Subcutaneous abdominal adipose tissue (tissue), 5 donors: ENCODE results near the gene NR6A1.
"Not testable (repeated sequence)": the region's sequence is repeated elsewhere in the genome, so short reads cannot be mapped to it uniquely, and the experiment has no call there.

Experiments used
- H3K27ac ChIP-seq: one replicate; pipeline ENCODE4 v1.7.0; 2013; ENCODE audit warnings: low read depth, mild to moderate bottlenecking, inconsistent platforms, low read length, moderate library complexity
- H3K27me3 ChIP-seq, 5 donors: one replicate each; pipeline ENCODE4 v1.7.0; 2013; ENCODE audit warnings: low read length in 5 of 5, inconsistent platforms in 1 of 5; ENCODE audit not compliant: control insufficient read depth in 5 of 5, insufficient read depth in 4 of 5
- H3K36me3 ChIP-seq, 5 donors: one replicate each; pipeline ENCODE4 v1.7.0; 2013; ENCODE audit warnings: low read length in 5 of 5; ENCODE audit not compliant: control insufficient read depth in 5 of 5, insufficient read depth in 5 of 5
- H3K4me1 ChIP-seq, 5 donors: one replicate each; pipeline ENCODE4 v1.7.0; 2013; ENCODE audit warnings: low read length in 5 of 5, mild to moderate bottlenecking in 3 of 5, moderate library complexity in 1 of 5; ENCODE audit not compliant: control insufficient read depth in 5 of 5, insufficient read depth in 5 of 5
- H3K4me3 ChIP-seq, 5 donors: one replicate each; pipeline ENCODE4 v1.7.0; 2013; ENCODE audit warnings: low read length in 5 of 5, low read depth in 1 of 5
- H3K9ac ChIP-seq, 5 donors: one replicate each; pipeline ENCODE4 v1.7.0; 2013; ENCODE audit warnings: low read length in 5 of 5, mild to moderate bottlenecking in 4 of 5, moderate library complexity in 3 of 5
- H3K9me3 ChIP-seq, 5 donors: one replicate each; pipeline ENCODE4 v1.7.0; 2013; ENCODE audit warnings: low read length in 5 of 5; ENCODE audit not compliant: control insufficient read depth in 5 of 5
- donor health status: healthy.
- donor health status: healthy.
- donor health status: healthy.
- donor health status: healthy.
- donor health status: healthy.

The NR6A1 gene

GRCh38 chr9:124778575-124779367 lies 7.7 kb upstream of the NR6A1 start:
- H3K27me3 ChIP-seq = peaks cover 0 to 10% (median 8%) of the 10 kb centered on the region in 5 donors
- no peaks in the 10 kb centered on the region for H3K36me3 ChIP-seq
- H3K9me3 ChIP-seq = no peaks in the 10 kb centered on the region
- H3K4me3 ChIP-seq = no peak overlapping the region
- H3K4me1 ChIP-seq = peaks cover 4 to 68% (median 30%) of the 10 kb centered on the region in 5 donors
- H3K27ac ChIP-seq = no peak overlapping the region
- no peak overlapping the region for H3K9ac ChIP-seq

- peak within 1 kb of the TSS in 2 of 5 donors; percentile 66 to 73 for H3K9ac ChIP-seq
- no peaks in the 10 kb centered on the region for H3K36me3 ChIP-seq
- H3K4me1 ChIP-seq = peaks cover 2 to 56% (median 32%) of the 10 kb centered on the region in 5 donors
- H3K9me3 ChIP-seq = no peaks in the 10 kb centered on the region
- H3K27me3 ChIP-seq = peaks cover 0 to 10% (median 8%) of the 10 kb centered on the region in 5 donors
- peak within 1 kb of the TSS; percentile 54 to 73 (median 65) for H3K4me3 ChIP-seq
- H3K27ac ChIP-seq = no peak within 1 kb of the TSS
Observed at GRCh38 chr9:124776954-124777648, 6.0 kb upstream of the NR6A1 start, which contains the start of gene OLFML2A. OLFML2A (plus strand) TSS chr9:124777133; CDS start chr9:124777271, 138 bp downstream.

GRCh38 chr9:124776618-124776953 lies 5.5 kb upstream of the NR6A1 start:
- Histone ChIP-seq H3K4me3 (peak overlapping the region; percentile 54 to 73 (median 65)), H3K9ac (peak overlapping the region in 2 of 5 donors; percentile 66 to 71), H3K27me3 (peaks cover 0 to 10% (median 8%) of the 10 kb centered on the region in 5 donors), H3K27ac (no peak overlapping the region), H3K9me3 (no peaks in the 10 kb centered on the region), H3K4me1 (peaks cover 2 to 56% (median 37%) of the 10 kb centered on the region in 5 donors), H3K36me3 (no peaks in the 10 kb centered on the region)

GRCh38 chr9:124774129-124774978 lies 3.2 kb upstream of the NR6A1 start:
- H3K27ac ChIP-seq = no peak overlapping the region
- H3K27me3 ChIP-seq = peaks cover 10 to 19% (median 16%) of the 10 kb centered on the region in 5 donors
- no peak overlapping the region for H3K4me3 ChIP-seq
- no peaks in the 10 kb centered on the region for H3K9me3 ChIP-seq
- H3K4me1 ChIP-seq = peaks cover 2 to 54% (median 42%) of the 10 kb centered on the region in 5 donors
- no peaks in the 10 kb centered on the region for H3K36me3 ChIP-seq
- H3K9ac ChIP-seq = no peak overlapping the region

- Histone ChIP-seq H3K36me3 (no peaks in the 10 kb centered on the region), H3K9me3 (no peaks in the 10 kb centered on the region), H3K27ac (no peak overlapping the region), H3K27me3 (peaks cover 15 to 26% (median 17%) of the 10 kb centered on the region in 5 donors), H3K4me1 (peaks cover 0 to 48% (median 42%) of the 10 kb centered on the region in 5 donors), H3K4me3 (no peak overlapping the region), H3K9ac (no peak overlapping the region)
Observed at GRCh38 chr9:124773473-124774128, 2.5 kb upstream of the NR6A1 start.

- H3K9ac ChIP-seq, H3K9me3 ChIP-seq, H3K4me3 ChIP-seq, H3K36me3 ChIP-seq, H3K27ac ChIP-seq: not testable (repeated sequence)
- peaks cover 0 to 48% (median 42%) of the 10 kb centered on the region in 5 donors for H3K4me1 ChIP-seq
- H3K27me3 ChIP-seq = peaks cover 16 to 33% (median 18%) of the 10 kb centered on the region in 5 donors
Observed at GRCh38 chr9:124772877-124773276, 1.8 kb upstream of the NR6A1 start.

GRCh38 chr9:124771867-124772679 lies 962 bp upstream of the NR6A1 start:
- H3K27me3 ChIP-seq = peaks cover 13 to 35% (median 17%) of the 10 kb centered on the region in 5 donors
- peaks cover 0 to 41% (median 37%) of the 10 kb centered on the region in 5 donors for H3K4me1 ChIP-seq
- peak overlapping the region; percentile 71 to 81 (median 77) for H3K4me3 ChIP-seq
- H3K9ac ChIP-seq = peak overlapping the region in 4 of 5 donors; percentile 53 to 83 (median 71)
- H3K36me3 ChIP-seq = no peaks in the 10 kb centered on the region
- no peaks in the 10 kb centered on the region for H3K9me3 ChIP-seq
- no peak overlapping the region for H3K27ac ChIP-seq

GRCh38 chr9:124770359-124771020 lies 621 bp downstream of the NR6A1 start:
- H3K9me3 ChIP-seq = no peaks in the 10 kb centered on the region
- peak overlapping the region; percentile 71 to 80 (median 76) for H3K4me3 ChIP-seq
- H3K27ac ChIP-seq = no peak overlapping the region
- peak overlapping the region in 4 of 5 donors; percentile 57 to 83 (median 72) for H3K9ac ChIP-seq
- H3K36me3 ChIP-seq = no peaks in the 10 kb centered on the region
- peaks cover 8 to 40% (median 18%) of the 10 kb centered on the region in 5 donors for H3K27me3 ChIP-seq
- peaks cover 0 to 33% (median 27%) of the 10 kb centered on the region in 5 donors for H3K4me1 ChIP-seq
